ENCODE data around the gene AKAP14. TPM values are rescaled to one million over a fixed set of nuclear protein-coding genes. Genes with fewer than 3 reads are reported as not detected.

Gene AKAP14
- total RNA-seq: not detected

DNA sequence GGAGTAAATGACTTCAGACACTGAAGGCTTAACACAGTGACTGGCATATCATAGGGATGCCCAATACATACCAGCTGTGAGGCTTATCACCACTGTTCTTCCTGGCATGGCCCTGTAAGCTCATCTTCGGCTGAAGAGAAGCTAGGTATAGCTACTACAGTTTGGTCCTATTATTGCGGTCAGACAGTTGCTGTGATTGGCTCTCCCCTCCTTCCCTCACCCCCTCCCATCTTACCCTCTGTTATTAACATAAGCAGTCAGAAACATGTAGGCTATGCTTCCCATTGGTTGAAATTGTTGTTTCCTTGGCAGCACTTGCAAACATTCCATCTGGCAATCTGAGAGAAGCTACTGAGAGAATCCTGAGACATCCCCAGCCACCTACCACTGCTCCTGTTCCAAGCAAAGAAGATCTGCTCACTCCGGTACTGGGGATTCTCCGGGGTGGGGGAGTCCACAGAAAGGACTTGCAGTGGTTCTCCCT lies at the start of gene AKAP14:
AKAP14 (plus strand) TSS at position 51 of the 484 bp plus-strand sequence. CDS start 7,331 bp downstream, outside the sequence.
- H3K27ac ChIP-seq: no peak within 1 kb of the TSS
- WGBS, 2 donors: 42 to 44% methylated on average over 4 of the region's 4 CpGs

GRCh38 chrX:119852382-119853353 lies 43.0 kb upstream of the AKAP14 start, which contains the start of gene UPF3B:
UPF3B (minus strand) TSS chrX:119852963; CDS start chrX:119852928, 35 bp downstream.
- Histone ChIP-seq H3K36me3 (no peaks in the 10 kb centered on the region), H3K4me3 (replicated peaks in 1 of 3) (peak within 1 kb of the TSS in 2 of 3 donors; percentile 49 to 62), H3K9me3 (no peaks in the 10 kb centered on the region), H3K27me3 (no peaks in the 10 kb centered on the region), H3K4me1 (no peaks in the 10 kb centered on the region), H3K27ac (peak within 1 kb of the TSS; percentile 48 to 75 (median 67))
- TF ChIP-seq, protein P1, sequence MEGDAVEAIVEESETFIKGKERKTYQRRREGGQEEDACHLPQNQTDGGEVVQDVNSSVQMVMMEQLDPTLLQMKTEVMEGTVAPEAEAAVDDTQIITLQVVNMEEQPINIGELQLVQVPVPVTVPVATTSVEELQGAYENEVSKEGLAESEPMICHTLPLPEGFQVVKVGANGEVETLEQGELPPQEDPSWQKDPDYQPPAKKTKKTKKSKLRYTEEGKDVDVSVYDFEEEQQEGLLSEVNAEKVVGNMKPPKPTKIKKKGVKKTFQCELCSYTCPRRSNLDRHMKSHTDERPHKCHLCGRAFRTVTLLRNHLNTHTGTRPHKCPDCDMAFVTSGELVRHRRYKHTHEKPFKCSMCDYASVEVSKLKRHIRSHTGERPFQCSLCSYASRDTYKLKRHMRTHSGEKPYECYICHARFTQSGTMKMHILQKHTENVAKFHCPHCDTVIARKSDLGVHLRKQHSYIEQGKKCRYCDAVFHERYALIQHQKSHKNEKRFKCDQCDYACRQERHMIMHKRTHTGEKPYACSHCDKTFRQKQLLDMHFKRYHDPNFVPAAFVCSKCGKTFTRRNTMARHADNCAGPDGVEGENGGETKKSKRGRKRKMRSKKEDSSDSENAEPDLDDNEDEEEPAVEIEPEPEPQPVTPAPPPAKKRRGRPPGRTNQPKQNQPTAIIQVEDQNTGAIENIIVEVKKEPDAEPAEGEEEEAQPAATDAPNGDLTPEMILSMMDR (IDR thresholded peaks at IDR 0.05): no peak
- peak in 1 of 2 donors; percentile 79 for TF ChIP-seq POLR2A (IDR thresholded peaks at IDR 0.05)
- WGBS, 2 donors: 0% methylated on average over 13 to 49 of the region's 54 CpGs
- peak; percentile 97 to 98 for DNase-seq
- intact Hi-C loops (cut with DNase I): no loop called here

More for the DNA sequence above, at the start of gene AKAP14:
- no peaks in the 10 kb centered on the region for H3K36me3 ChIP-seq
- intact Hi-C loops (cut with DNase I): no loop called here
- no peaks in the 10 kb centered on the region for H3K4me1 ChIP-seq
- no peak for DNase-seq
- H3K27me3 ChIP-seq: no peaks in the 10 kb centered on the region
- no peak within 1 kb of the TSS for H3K4me3 ChIP-seq (replicated peaks in 1 of 3)
- no peak for TF ChIP-seq POLR2A (IDR thresholded peaks at IDR 0.05)
- TF ChIP-seq, protein P1 (IDR thresholded peaks at IDR 0.05): no peak
- H3K9me3 ChIP-seq: no peaks in the 10 kb centered on the region

- peak overlapping the region in 2 of 3 donors; percentile 11 to 27 for H3K4me3 ChIP-seq (replicated peaks in 1 of 3)
- intact Hi-C loops (cut with DNase I): no loop called here
- H3K27ac ChIP-seq: peak overlapping the region; percentile 48 to 67 (median 55)
- TF ChIP-seq, protein P1 (IDR thresholded peaks at IDR 0.05): no peak
- no peak for TF ChIP-seq POLR2A (IDR thresholded peaks at IDR 0.05)
- no peaks in the 10 kb centered on the region for H3K27me3 ChIP-seq
- no peaks in the 10 kb centered on the region for H3K36me3 ChIP-seq
- no peaks in the 10 kb centered on the region for H3K4me1 ChIP-seq
- DNase-seq: peak; percentile 21 to 33
- WGBS, 2 donors: 5 to 9% methylated on average over 10 of the region's 10 CpGs
- no peaks in the 10 kb centered on the region for H3K9me3 ChIP-seq
Observed at GRCh38 chrX:119853444-119853843, 42.2 kb upstream of the AKAP14 start.

- intact Hi-C loops (cut with DNase I): loop anchor here (5.0 kb wide), 1 partner anchor 78 kb away; the partner anchor contains the start of gene RPL39
- Histone ChIP-seq H3K27ac (peak overlapping the region; percentile 77 to 96 (median 87)), H3K9me3 (no peaks in the 10 kb centered on the region), H3K4me3 (replicated peaks in 1 of 3) (peak overlapping the region in 2 of 3 donors; percentile 45 to 60), H3K27me3 (no peaks in the 10 kb centered on the region), H3K4me1 (peaks cover 0 to 3% of the 10 kb centered on the region in 2 donors), H3K36me3 (no peaks in the 10 kb centered on the region)
- no peak for TF ChIP-seq POLR2A (IDR thresholded peaks at IDR 0.05)
- TF ChIP-seq, protein P1 (IDR thresholded peaks at IDR 0.05): no peak
- WGBS, 2 donors: 0% methylated on average over 7 to 16 of the region's 25 CpGs
- DNase-seq: peak; percentile 8 to 17
Observed at GRCh38 chrX:119870626-119871131, 25.0 kb upstream of the AKAP14 start.
